HEK293 (cell line): ENCODE data around the gene SMCR8.
A peak's percentile ranks its signal among the peaks of the same experiment; 100 is the strongest.

Experiments used
- CTCF ChIA-PET: fragments of 350-600 bp; formaldehyde crosslinking; extraction: SDS; loops from one replicate; lab custom pipeline; 2021; ENCODE audit warnings: antibody characterized with exemption; lab: Yijun Ruan, JAX
- POLR2A ChIA-PET: fragments of 300-600 bp; formaldehyde crosslinking; extraction: SDS; loops from one replicate; lab custom pipeline; 2020; ENCODE audit warnings: antibody characterized with exemption, inconsistent platforms; lab: Yijun Ruan, JAX
- H3K27ac ChIP-seq: fragments of 200-500 bp; sonication (Bioruptor generic); 2 replicates; pipeline ENCODE4 v1.5.1; 2014; ENCODE audit warnings: low read depth, low read length, control low read depth, inconsistent platforms; ENCODE audit errors: extremely low read depth
- H3K36me3 ChIP-seq, 2 experiments: fragments of 200-500 bp in 1 of 2; sonication (Bioruptor generic) in 1 of 2; 1 replicate in 1 of 2; 2 replicates in 1 of 2; pipeline ENCODE4 v1.5.1; 2014 to 2017; ENCODE audit warnings: inconsistent platforms in 2 of 2, low read length in 2 of 2; ENCODE audit not compliant: control insufficient read depth in 2 of 2, insufficient read depth in 1 of 2
- H3K4me1 ChIP-seq: fragments of 200-500 bp; sonication (Bioruptor generic); 2 replicates; pipeline ENCODE4 v1.5.1; 2014; ENCODE audit warnings: mild to moderate bottlenecking, low read length, inconsistent platforms; ENCODE audit not compliant: control insufficient read depth, insufficient read depth
- H3K4me3 ChIP-seq: 2 replicates; pipeline ENCODE4 v1.5.1; 2011; ENCODE audit warnings: low read depth, mild to moderate bottlenecking, control low read depth, low read length, moderate library complexity
- H3K9me3 ChIP-seq: fragments of 200-500 bp; sonication (Bioruptor generic); 2 replicates; pipeline ENCODE4 v1.5.1; 2014; ENCODE audit warnings: low read depth, low read length, inconsistent platforms; ENCODE audit not compliant: control insufficient read depth, insufficient read depth
- KLF1 ChIP-seq: fragments of 450-650 bp; formaldehyde crosslinking; IDR thresholded peaks from 2 replicates; pipeline ENCODE4 v1.5.1; 2016; ENCODE audit warnings: missing biosample characterization, missing genetic modification characterization
- MYNN ChIP-seq: fragments of 450-650 bp; formaldehyde crosslinking; IDR thresholded peaks from 2 replicates; pipeline ENCODE4 v1.5.1; 2016; ENCODE audit warnings: missing biosample characterization, missing genetic modification characterization, borderline replicate concordance
- OSR2 ChIP-seq: fragments of 450-650 bp; formaldehyde crosslinking; IDR thresholded peaks from 2 replicates; pipeline ENCODE4 v1.5.1; 2016; ENCODE audit warnings: missing biosample characterization, missing genetic modification characterization
- OVOL3 ChIP-seq: fragments of 450-650 bp; formaldehyde crosslinking; IDR thresholded peaks from 2 replicates; pipeline ENCODE4 v1.5.1; 2016; ENCODE audit warnings: missing biosample characterization, missing genetic modification characterization
- SCRT1 ChIP-seq: fragments of 450-650 bp; formaldehyde crosslinking; IDR thresholded peaks from 2 replicates; pipeline ENCODE4 v1.5.1; 2016; ENCODE audit warnings: missing biosample characterization, missing genetic modification characterization, borderline replicate concordance
- TCF7L2 ChIP-seq: IDR thresholded peaks from 2 replicates; pipeline ENCODE4 v1.6.1; 2011; ENCODE audit warnings: low read depth, mild to moderate bottlenecking, inconsistent platforms, low read length, moderate library complexity, borderline replicate concordance
- YY1 ChIP-seq: fragments of 450-650 bp; formaldehyde crosslinking; IDR thresholded peaks from 2 replicates; pipeline ENCODE4 v1.5.1; 2018; ENCODE audit warnings: missing biosample characterization, missing genetic modification characterization
- ZBTB20 ChIP-seq: fragments of 450-650 bp; formaldehyde crosslinking; IDR thresholded peaks from 2 replicates; pipeline ENCODE4 v1.5.1; 2016; ENCODE audit warnings: missing biosample characterization, missing genetic modification characterization
- ZBTB21 ChIP-seq: fragments of 450-650 bp; formaldehyde crosslinking; IDR thresholded peaks from 2 replicates; pipeline ENCODE4 v1.5.1; 2017; ENCODE audit warnings: missing biosample characterization, missing genetic modification characterization
- ZFP37 ChIP-seq: fragments of 450-650 bp; formaldehyde crosslinking; IDR thresholded peaks from 2 replicates; pipeline ENCODE4 v1.5.1; 2016; ENCODE audit warnings: missing biosample characterization, missing genetic modification characterization
- ZIC2 ChIP-seq: fragments of 450-650 bp; formaldehyde crosslinking; IDR thresholded peaks from 2 replicates; pipeline ENCODE4 v1.5.1; 2016; ENCODE audit warnings: missing biosample characterization, missing genetic modification characterization
- ZNF114 ChIP-seq: fragments of 450-650 bp; formaldehyde crosslinking; IDR thresholded peaks from 2 replicates; pipeline ENCODE4 v1.5.0; 2017; ENCODE audit warnings: missing biosample characterization, missing genetic modification characterization
- ZNF16 ChIP-seq: fragments of 450-650 bp; formaldehyde crosslinking; IDR thresholded peaks from 2 replicates; pipeline ENCODE4 v1.5.1; 2016; ENCODE audit warnings: low read depth, missing biosample characterization, missing genetic modification characterization
- ZNF175 ChIP-seq: fragments of 450-650 bp; formaldehyde crosslinking; IDR thresholded peaks from 2 replicates; pipeline ENCODE4 v1.5.1; 2016; ENCODE audit warnings: missing biosample characterization, missing genetic modification characterization
- ZNF239 ChIP-seq: fragments of 450-650 bp; formaldehyde crosslinking; IDR thresholded peaks from 2 replicates; pipeline ENCODE4 v1.5.1; 2016; ENCODE audit warnings: missing biosample characterization, missing genetic modification characterization
- ZNF548 ChIP-seq: fragments of 450-650 bp; formaldehyde crosslinking; IDR thresholded peaks from 2 replicates; pipeline ENCODE4 v1.5.1; 2016; ENCODE audit warnings: missing biosample characterization, missing genetic modification characterization
- ZNF600 ChIP-seq: fragments of 450-650 bp; formaldehyde crosslinking; IDR thresholded peaks from 2 replicates; pipeline ENCODE4 v1.5.1; 2016; ENCODE audit warnings: missing biosample characterization, missing genetic modification characterization
- ZNF629 ChIP-seq: fragments of 450-650 bp; formaldehyde crosslinking; IDR thresholded peaks from 2 replicates; pipeline ENCODE4 v1.5.1; 2017; ENCODE audit warnings: missing biosample characterization, missing genetic modification characterization
- ZNF660 ChIP-seq: fragments of 450-650 bp; IDR thresholded peaks from 2 replicates; pipeline ENCODE4 v1.5.1; 2018; ENCODE audit warnings: missing biosample characterization, mild to moderate bottlenecking, missing genetic modification characterization
- ZNF677 ChIP-seq: fragments of 450-650 bp; IDR thresholded peaks from 2 replicates; pipeline ENCODE4 v1.5.0; 2018; ENCODE audit warnings: missing biosample characterization, mild to moderate bottlenecking, missing genetic modification characterization, moderate library complexity
- TF ChIP-seq, protein P1 (sequence below): fragments of 450-650 bp; formaldehyde crosslinking; IDR thresholded peaks from 2 replicates; pipeline ENCODE4 v1.5.1; 2016; ENCODE audit warnings: missing biosample characterization, missing genetic modification characterization
- TF ChIP-seq, protein P2 (sequence below): fragments of 450-650 bp; formaldehyde crosslinking; IDR thresholded peaks from 2 replicates; pipeline ENCODE4 v1.5.1; 2017; ENCODE audit warnings: missing biosample characterization, missing genetic modification characterization

SMCR8 gene

DNA sequence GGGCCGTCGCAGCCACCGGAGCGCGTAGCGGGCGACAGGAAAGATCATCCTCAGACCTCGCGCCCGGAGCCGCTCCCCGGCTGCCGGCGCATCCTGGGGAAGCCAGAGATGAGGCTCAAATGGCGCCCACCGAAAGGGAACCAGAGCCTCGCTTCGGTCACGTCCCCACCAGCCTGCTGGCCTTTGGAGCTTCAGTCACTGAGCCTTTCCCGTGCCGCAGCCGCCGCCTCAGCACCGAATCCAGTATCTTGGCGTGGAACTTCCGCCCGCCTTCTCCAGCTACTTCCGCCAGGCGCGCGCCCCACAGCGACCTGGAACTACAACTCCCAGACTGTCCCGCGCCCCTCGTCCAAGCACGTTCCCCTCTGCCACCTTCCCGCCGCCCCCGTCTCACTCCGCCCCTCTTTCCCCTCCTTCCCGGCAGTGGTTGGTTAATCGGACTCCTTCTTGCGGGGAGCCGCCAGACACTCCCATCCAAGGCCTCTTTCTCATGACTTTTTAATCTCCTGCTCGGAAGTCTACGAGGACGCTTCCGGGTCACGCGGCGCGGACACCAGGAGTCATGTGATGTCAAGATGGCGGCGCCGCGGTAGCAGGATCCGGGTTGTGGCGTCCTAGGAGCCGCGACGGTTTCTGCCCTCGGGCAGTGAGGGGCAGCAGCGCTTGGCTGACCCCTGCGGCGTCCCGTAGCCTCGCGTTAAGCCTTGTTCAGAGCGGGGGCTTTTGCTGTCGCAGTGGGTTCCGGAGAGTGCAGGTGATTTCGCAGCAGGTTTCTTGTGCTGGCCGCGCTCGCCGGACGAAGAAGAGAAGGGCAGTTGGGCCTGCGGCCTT is at the start of gene SMCR8, which contains the start of gene TOP3A (continued):
- no peak for TF ChIP-seq MYNN
- TF ChIP-seq ZNF629 (tag by site-specific recombination) = peak; percentile 82
- TF ChIP-seq ZNF114 (tag by site-specific recombination) = no peak
- peak; percentile 76 for TF ChIP-seq ZBTB20 (tag by site-specific recombination)
- TF ChIP-seq ZBTB21 = peak; percentile 54; the same call in 1 of the 2 replicates
- no peak for TF ChIP-seq ZNF175
- peak; percentile 95 for TF ChIP-seq YY1 (tag by site-specific recombination)
- TF ChIP-seq ZNF660 = peak; percentile 66; the same call in 1 of the 2 replicates
- 0 out of 2 replicates have a peak, but pooled peaks have one; percentile 12 for TF ChIP-seq OVOL3
- TF ChIP-seq ZNF600 (tag by site-specific recombination) = peak; percentile 66
- peak; percentile 37; the same call in 1 of the 2 replicates for TF ChIP-seq ZFP37
- TF ChIP-seq ZNF677 (tag by site-specific recombination) = no peak
- TF ChIP-seq, protein P1, sequence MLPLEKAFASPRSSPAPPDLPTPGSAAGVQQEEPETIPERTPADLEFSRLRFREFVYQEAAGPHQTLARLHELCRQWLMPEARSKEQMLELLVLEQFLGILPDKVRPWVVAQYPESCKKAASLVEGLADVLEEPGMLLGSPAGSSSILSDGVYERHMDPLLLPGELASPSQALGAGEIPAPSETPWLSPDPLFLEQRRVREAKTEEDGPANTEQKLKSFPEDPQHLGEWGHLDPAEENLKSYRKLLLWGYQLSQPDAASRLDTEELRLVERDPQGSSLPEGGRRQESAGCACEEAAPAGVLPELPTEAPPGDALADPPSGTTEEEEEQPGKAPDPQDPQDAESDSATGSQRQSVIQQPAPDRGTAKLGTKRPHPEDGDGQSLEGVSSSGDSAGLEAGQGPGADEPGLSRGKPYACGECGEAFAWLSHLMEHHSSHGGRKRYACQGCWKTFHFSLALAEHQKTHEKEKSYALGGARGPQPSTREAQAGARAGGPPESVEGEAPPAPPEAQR (tag by site-specific recombination) = no peak
- TF ChIP-seq, protein P2, sequence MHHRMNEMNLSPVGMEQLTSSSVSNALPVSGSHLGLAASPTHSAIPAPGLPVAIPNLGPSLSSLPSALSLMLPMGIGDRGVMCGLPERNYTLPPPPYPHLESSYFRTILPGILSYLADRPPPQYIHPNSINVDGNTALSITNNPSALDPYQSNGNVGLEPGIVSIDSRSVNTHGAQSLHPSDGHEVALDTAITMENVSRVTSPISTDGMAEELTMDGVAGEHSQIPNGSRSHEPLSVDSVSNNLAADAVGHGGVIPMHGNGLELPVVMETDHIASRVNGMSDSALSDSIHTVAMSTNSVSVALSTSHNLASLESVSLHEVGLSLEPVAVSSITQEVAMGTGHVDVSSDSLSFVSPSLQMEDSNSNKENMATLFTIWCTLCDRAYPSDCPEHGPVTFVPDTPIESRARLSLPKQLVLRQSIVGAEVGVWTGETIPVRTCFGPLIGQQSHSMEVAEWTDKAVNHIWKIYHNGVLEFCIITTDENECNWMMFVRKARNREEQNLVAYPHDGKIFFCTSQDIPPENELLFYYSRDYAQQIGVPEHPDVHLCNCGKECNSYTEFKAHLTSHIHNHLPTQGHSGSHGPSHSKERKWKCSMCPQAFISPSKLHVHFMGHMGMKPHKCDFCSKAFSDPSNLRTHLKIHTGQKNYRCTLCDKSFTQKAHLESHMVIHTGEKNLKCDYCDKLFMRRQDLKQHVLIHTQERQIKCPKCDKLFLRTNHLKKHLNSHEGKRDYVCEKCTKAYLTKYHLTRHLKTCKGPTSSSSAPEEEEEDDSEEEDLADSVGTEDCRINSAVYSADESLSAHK (tag by site-specific recombination) = peak; percentile 82
- no peak for TF ChIP-seq TCF7L2
- no peak for TF ChIP-seq SCRT1
- TF ChIP-seq KLF1 (tag by site-specific recombination) = peak; percentile 51
- no peak for TF ChIP-seq ZNF548 (tag by site-specific recombination)
- TF ChIP-seq OSR2 (tag by site-specific recombination) = peak; percentile 57; the same call in 1 of the 2 replicates

DNA sequence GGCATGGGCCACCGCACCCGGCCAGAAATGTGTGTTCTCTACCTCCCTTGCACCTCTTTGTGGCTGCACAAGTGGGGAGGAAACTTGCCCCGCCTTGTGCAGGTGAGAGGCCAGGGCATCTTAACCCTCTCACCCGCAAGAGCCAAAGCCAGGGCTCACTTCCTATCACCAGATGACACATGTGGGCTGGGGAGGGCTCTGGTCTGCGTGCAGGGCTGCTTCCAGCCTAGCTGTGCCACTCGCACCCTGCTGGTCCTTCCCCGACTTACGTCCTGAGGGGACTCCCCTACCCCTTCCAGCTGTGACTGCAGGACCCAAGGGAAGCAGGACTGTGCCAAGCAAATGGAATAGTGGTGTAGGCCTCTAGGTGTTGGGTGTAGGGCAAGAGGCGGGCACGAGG is 47.7 kb upstream of the SMCR8 start:
- H3K27ac ChIP-seq = no peak overlapping the region
- H3K9me3 ChIP-seq = no peaks in the 10 kb centered on the region
- peaks cover 11 to 59% of the 10 kb centered on the region in 2 experiments; a peak in 2 of 3 replicates for H3K36me3 ChIP-seq
- H3K4me1 ChIP-seq = peaks cover 6% of the 10 kb centered on the region; the same call in 1 of the 2 replicates
- TF ChIP-seq ZIC2 (tag by site-specific recombination) (peak; percentile 27; the same call in 1 of the 2 replicates), YY1 (tag by site-specific recombination) (no peak), ZNF16 (tag by site-specific recombination) (no peak), ZNF239 (tag by site-specific recombination) (no peak), SCRT1 (no peak)
- POLR2A ChIA-PET = interaction anchor here (1.1 to 2.1 kb wide), 2 partner anchors 18 to 20 kb away, joined by 3 to 5 read pairs; no protein-coding TSS in a partner anchor
- H3K4me3 ChIP-seq = no peak overlapping the region
- CTCF ChIA-PET = interaction anchor here (0.5 to 1.2 kb wide), 3 partner anchors 10 to 68 kb away, joined by 3 read pairs; partner anchors contain the start of genes SMCR8 and TOP3A
